Measurements from ENCODE around the gene REG4.

Gene REG4

GRCh38 chr1:119778886-119779560 is 32.2 kb downstream of the REG4 start:
- DNase-seq, result no peak

DNA sequence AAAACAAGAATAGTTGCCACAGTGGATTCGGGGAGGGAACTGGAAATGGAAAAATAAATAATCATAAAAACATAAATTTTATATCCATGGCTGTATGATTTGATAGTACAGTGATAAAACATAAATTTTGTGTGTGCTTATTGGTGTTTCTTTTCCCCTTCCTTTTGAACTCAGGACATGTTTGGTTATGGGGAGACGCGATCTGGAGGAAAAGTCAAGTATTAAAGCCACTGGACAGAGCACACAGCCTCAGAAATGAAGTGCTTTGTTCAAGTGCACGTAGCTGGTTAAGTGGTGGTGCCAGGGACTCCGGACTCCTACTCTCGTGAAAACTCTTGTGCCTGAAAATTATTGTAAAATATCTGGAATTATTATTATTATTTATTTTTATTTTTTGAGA is 32.9 kb downstream of the REG4 start:
- DNase-seq, result no peak

DNA sequence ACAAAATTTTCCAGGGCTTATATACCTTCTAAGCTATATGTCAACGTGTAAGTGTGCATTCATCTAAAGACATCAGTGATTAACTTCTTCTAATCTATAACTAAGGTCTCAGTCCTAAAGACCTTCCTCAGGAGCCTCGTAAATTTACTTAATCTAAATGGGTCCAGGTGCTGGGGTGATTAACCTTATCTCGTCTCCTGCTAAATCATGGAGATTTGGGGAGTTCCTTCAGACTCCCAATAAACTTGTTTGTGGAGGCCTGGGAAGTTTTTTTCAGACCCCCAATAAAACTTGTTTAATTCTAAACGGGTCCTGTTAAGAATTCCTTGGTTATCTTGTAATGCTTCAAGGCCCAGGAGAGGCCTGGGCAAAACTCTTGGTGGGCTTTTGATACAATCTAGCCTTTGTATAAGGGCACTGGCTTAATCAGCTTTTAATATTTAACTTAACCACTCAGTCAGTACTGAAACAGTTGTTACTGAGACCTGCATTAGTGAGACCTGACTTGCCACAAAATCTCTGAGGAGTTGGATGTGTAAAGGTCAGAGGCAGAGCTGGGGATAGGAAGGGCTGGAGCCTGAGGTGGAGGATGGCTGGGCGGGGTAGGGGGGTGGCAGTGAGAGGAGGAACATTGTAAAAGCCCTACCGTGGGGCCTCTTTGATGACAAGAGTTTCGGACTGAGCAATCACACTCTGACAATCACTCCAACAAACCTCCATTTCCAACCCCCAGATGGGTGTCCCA is 36.3 kb downstream of the REG4 start:
- DNase-seq, result no peak

- DNase-seq, result no peak
Measured at GRCh38 chr1:119773711-119774241, 37.5 kb downstream of the REG4 start.

DNA sequence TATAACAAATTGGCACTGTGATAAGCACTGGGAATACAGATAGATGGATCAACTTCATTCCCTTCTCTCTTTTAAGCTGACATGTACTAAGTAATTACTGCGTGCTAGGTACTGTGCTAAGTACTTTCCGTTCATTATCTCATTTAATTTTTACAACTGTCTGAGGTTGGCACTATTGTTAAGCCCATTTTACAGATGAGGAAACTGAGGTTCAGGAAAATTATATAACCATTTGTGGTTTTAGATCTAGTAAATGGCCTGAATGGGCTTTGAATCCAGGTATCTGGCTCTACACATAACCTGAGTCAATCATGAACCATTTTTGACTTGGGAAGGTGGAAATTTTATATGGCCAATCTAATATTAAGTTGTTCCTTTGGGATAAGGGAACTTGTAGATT is 39.0 kb downstream of the REG4 start:
- DNase-seq, result no peak

DNA sequence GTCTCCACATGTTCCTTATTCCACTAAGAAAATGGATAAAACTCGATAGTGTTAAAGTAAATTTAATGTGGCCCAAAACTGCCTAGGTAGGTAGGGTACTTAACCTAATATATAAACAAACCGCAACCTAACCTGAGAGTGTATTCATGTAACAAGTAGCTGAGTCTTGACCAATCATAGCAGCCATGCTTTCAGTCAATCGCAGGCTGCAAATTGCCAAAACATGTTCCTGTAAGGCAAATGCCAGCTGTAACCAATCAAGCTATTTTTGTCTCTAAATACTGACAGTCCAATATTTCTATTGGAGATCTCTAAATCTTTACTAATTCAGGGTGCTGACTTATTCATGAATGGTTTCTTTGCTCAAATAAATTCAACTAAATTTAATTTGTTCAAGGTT is 39.5 kb downstream of the REG4 start:
- DNase-seq, result no peak

DNA sequence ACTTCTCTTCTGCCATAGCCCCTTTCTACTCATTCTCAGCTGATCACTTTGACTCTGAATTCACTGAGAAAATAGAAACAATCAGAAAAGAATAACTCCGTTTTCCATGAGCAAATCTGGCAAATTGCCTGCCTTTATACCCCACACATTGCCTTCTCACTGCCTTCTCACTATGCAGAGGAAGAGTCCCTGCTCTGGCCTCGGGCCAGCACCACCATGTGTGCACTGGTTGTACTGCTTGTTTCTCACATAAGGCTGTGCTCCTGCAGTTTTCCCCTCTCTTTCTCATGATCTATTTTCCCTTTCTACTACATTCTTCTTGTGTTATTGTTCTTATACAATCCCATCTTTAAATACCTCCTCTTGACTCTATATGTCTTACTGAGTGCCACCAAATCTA is 40.2 kb downstream of the REG4 start:
- no peak for DNase-seq

DNA sequence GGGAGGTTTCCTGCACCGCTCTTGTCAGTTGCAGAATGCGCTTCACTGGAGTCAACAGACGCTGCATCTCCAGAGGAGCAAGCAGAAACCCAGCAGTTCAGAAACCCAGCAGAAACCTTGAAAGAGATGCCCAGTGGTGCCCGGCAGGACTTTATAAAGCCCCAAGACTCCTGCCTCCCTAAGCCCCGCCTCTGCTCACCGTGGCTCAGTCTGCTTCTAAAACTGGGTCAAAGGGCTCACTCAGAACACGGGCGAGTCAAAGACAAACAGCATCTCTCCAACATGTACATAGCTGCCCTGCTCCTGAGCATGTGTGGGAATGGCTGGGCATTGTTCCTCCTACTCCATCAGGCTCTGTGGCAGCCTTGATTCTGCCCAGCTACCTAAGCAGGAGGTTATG is 42.5 kb downstream of the REG4 start, which contains the start of gene HMGCS2:
Gene HMGCS2, minus strand, starts transcription at position 128 of the 400 bp plus-strand sequence. Its CDS starts 61 bp downstream, at position 67.
- no peak for DNase-seq

DNA sequence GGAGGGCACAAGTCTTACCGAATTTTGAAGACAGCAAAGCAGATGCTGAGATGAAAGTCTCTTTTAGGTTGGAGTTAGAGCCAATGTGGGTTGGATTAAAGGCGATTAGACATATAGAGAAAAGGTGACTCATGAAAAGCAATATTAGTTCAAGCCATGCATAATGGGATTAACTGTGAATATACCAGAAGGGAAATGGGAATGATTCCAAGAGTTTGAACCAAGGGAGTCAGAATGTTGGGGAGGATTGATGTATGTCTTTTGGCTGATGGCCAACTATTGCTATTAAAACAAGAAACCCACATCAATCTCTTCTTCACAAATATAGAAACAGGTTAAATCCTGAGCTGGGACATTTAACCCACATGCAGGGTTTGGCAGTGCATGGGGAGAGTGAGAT is 43.8 kb downstream of the REG4 start:
- no peak for DNase-seq

DNA sequence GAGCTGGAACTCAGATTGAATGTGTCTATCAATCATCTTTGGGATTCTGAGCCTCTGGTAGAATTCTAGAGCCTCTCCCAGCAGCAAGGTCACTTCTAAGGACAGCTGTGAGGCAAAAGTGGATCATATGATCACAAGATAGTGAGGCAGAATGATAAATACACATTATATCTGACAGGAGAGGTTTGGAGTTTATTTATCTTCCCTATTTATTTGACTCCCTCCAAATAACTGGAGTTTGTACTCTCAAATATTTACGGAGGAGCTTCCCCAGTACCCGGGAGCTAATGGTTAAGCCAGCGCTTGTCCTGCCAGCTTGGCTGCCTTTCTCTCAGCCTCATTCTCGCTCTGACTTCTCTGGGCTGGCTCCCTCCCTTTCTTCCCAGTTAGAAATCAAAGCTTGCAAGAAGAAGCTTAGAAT is 44.9 kb downstream of the REG4 start:
- no peak for DNase-seq

GRCh38 chr1:119764220-119764619 is 47.0 kb downstream of the REG4 start:
- DNase-seq, result no peak

DNA sequence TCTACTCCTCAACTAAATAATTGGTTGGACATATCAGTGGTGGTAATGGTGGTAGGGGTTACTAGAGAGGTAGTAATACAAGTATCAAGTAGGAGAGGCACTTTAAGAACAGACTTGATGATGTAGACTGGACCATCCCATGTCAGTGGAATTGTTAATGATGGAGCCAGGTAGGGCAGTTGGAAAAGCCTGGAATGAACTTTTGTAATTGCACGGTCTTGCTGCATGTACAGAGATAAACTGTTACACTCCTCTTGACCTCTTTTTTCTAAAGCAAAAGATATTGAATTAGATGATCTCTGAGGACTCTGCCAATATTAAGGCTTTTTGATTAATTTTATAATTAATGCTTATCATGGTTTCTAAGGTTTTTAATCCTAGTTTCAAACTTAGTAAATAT is 48.3 kb downstream of the REG4 start:
- no peak for DNase-seq

DNA sequence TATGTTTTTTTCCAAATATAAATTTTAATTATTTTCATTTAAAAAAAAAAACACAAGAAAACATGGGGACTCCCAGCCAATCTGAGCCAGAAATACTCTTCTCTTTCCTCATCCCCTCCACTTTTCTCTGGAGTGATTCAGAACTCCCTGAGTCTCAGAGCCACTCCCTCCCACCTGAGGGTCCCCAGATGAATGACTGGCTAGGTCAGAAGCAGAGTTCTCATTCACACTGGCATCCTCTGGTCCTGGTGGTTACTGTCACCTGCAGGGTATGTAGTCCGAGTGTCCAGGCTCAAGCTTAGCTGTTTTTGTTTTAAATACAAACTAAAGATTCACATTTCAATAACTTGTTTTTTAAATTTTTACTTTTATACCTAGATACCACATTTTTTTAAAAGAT is 48.9 kb downstream of the REG4 start:
- DNase-seq, result no peak

GRCh38 chr1:119758584-119758983 is 52.7 kb downstream of the REG4 start:
- DNase-seq, result no peak

DNA sequence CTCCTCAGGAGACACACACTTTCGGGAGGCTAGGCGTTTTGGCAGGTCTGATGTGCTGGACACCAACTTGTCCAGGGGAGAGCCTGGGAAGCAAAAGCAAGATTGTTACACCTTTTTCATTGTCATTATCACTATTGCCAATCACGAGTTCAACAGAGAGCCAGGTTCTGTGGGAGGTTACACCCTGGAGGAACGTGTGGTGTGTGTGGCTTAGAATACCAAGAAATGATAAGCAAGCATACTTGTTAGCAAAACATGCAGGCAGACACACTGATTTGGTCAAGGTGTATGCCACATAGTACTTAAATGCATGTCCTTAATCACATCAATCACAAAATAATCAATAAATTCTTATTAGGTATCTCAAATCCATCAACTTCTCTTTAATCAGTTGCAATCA is 58.7 kb downstream of the REG4 start:
- DNase-seq, result no peak

GRCh38 chr1:119748040-119748439 is 63.2 kb downstream of the REG4 start:
- DNase-seq, result no peak

DNA sequence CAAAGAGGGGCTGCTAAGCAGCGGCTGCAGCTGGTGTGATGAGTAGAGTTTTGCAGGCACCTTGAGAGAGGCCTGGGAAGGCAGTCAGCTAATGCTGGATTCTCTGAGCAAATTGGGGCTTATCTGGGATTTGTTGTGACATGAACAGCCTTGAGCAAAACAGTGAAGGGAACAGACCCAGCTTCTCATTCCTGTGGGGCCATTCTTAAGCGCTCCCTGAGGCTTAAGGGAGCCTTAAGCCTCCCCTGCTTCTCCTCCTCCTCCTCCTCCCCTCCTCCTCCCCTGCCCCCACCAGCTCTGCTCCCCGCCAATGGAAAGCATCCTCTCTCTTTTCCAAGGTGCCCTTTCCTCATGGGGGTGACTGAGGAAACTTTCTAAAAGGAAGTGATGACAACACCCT is 63.8 kb downstream of the REG4 start:
- DNase-seq, result no peak

GRCh38 chr1:119745034-119745433 is 66.2 kb downstream of the REG4 start:
- DNase-seq, result no peak

DNA sequence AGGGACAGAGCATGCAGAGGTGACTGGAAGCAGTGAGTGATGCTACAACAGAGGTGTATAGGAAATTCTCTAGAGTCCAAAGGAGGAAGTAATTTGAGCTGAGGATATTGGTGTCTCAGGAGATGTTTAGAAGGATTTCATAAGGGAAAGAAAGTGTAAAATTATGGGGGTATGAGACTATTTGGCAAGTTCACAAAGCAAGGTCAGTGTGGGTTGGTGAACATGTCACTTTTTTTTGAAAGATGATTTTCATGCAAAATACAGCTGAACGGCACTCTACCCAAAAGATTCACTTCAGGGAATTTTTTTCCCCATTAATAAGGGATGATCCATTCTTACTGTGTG is 66.7 kb downstream of the REG4 start:
- DNase-seq, result no peak

Data from hematopoietic multipotent progenitor cell treated with erythropoietin and hydrocortisone succinate and interleukin-3 and kit ligand, for 8 days (in vitro differentiated cells).